ENCODE measurements around the gene MUC3A.
"Not testable (repeated sequence)": the region's sequence is repeated elsewhere in the genome, so short reads cannot be mapped to it uniquely, and the experiment has no call there.

MUC3A gene

GRCh38 chr7:100936167-100936566 lies 13.2 kb upstream of the MUC3A start:
- H3K36me3 ChIP-seq (ENCODE audit: control insufficient read depth in 1 of 2, insufficient read depth in 2 of 2, low read length in 2 of 2); H2BK5ac ChIP-seq (ENCODE audit: low read depth, low read length, poor library complexity); H4K91ac ChIP-seq (ENCODE audit: low read depth, low read length); DNase-seq; H3K4ac ChIP-seq (ENCODE audit: low read depth, low read length); H3K79me2 ChIP-seq (ENCODE audit: control insufficient read depth, insufficient read depth, low read length, poor library complexity); H3K4me2 ChIP-seq (ENCODE audit: low read length); H3K14ac ChIP-seq (ENCODE audit: low read length); H3K9me3 ChIP-seq (ENCODE audit: insufficient read depth, low read depth, low read length); H3K4me3 ChIP-seq (ENCODE audit: low read depth, low read length); H3K9ac ChIP-seq (ENCODE audit: low read length); H2AK5ac ChIP-seq (ENCODE audit: low read length); H4K8ac ChIP-seq (ENCODE audit: low read depth, low read length); H2AFZ ChIP-seq (ENCODE audit: insufficient read depth, low read length, poor library complexity); H3K27me3 ChIP-seq (ENCODE audit: insufficient read depth, low read length); H4K12ac ChIP-seq (ENCODE audit: low read depth, low read length); H3K18ac ChIP-seq (ENCODE audit: low read length); H3K4me1 ChIP-seq (ENCODE audit: control insufficient read depth in 1 of 2, insufficient read depth in 2 of 2, low read length in 2 of 2); H3K27ac ChIP-seq (ENCODE audit: low read depth, low read length); H2BK12ac ChIP-seq (ENCODE audit: low read length); H3K23ac ChIP-seq (ENCODE audit: low read length); H3K79me1 ChIP-seq (ENCODE audit: low read length); H2BK120ac ChIP-seq (ENCODE audit: insufficient read depth, low read length, poor library complexity): not testable (repeated sequence)
- WGBS (ENCODE audit: extremely low coverage, insufficient coverage, insufficient read length), result no CpG with 5 or more reads among the region's 7 CpGs

GRCh38 chr7:100942045-100942774 lies 7.1 kb upstream of the MUC3A start:
- Histone ChIP-seq H3K79me1 (ENCODE audit: low read length) (no peaks in the 10 kb centered on the region), H3K4ac (ENCODE audit: low read depth, low read length) (no peak overlapping the region), H4K91ac (ENCODE audit: low read depth, low read length) (no peak overlapping the region), H4K12ac (ENCODE audit: low read depth, low read length) (no peak overlapping the region), H3K18ac (ENCODE audit: low read length) (no peak overlapping the region), H3K9ac (ENCODE audit: low read length) (no peak overlapping the region), H2BK5ac (ENCODE audit: low read depth, low read length, poor library complexity) (no peak overlapping the region), H2AK5ac (ENCODE audit: low read length) (no peak overlapping the region), H3K36me3 (ENCODE audit: control insufficient read depth in 1 of 2, insufficient read depth in 2 of 2, low read length in 2 of 2) (no peaks in the 10 kb centered on the region), H3K4me3 (ENCODE audit: low read depth, low read length) (no peak overlapping the region), H2AFZ (ENCODE audit: insufficient read depth, low read length, poor library complexity) (no peak overlapping the region), H4K8ac (ENCODE audit: low read depth, low read length) (no peak overlapping the region), H2BK120ac (ENCODE audit: insufficient read depth, low read length, poor library complexity) (no peak overlapping the region), H3K4me2 (ENCODE audit: low read length) (no peak overlapping the region), H3K4me1 (ENCODE audit: control insufficient read depth in 1 of 2, insufficient read depth in 2 of 2, low read length in 2 of 2) (no peaks in the 10 kb centered on the region), H3K14ac (ENCODE audit: low read length) (no peak overlapping the region), H3K23ac (ENCODE audit: low read length) (no peak overlapping the region), H3K79me2 (ENCODE audit: control insufficient read depth, insufficient read depth, low read length, poor library complexity) (no peaks in the 10 kb centered on the region), H3K9me3 (ENCODE audit: insufficient read depth, low read depth, low read length) (no peaks in the 10 kb centered on the region), H3K27ac (ENCODE audit: low read depth, low read length) (no peak overlapping the region), H2BK12ac (ENCODE audit: low read length) (no peak overlapping the region), H3K27me3 (ENCODE audit: insufficient read depth, low read length) (no peaks in the 10 kb centered on the region)
- WGBS (ENCODE audit: extremely low coverage, insufficient coverage, insufficient read length), result no CpG with 5 or more reads among the region's 9 CpGs
- DNase-seq, result no peak

GRCh38 chr7:100943693-100944092 lies 5.6 kb upstream of the MUC3A start:
- no peak overlapping the region for H2AFZ ChIP-seq (ENCODE audit: insufficient read depth, low read length, poor library complexity)
- no peak overlapping the region for H3K14ac ChIP-seq (ENCODE audit: low read length)
- H3K4ac ChIP-seq (ENCODE audit: low read depth, low read length), result no peak overlapping the region
- no peak overlapping the region for H2BK12ac ChIP-seq (ENCODE audit: low read length)
- no peak overlapping the region for H2AK5ac ChIP-seq (ENCODE audit: low read length)
- H3K27me3 ChIP-seq (ENCODE audit: insufficient read depth, low read length), result no peaks in the 10 kb centered on the region
- H3K4me3 ChIP-seq (ENCODE audit: low read depth, low read length), result no peak overlapping the region
- no peak overlapping the region for H4K12ac ChIP-seq (ENCODE audit: low read depth, low read length)
- no CpG with 5 or more reads among the region's 5 CpGs for WGBS (ENCODE audit: extremely low coverage, insufficient coverage, insufficient read length)
- no peaks in the 10 kb centered on the region for H3K9me3 ChIP-seq (ENCODE audit: insufficient read depth, low read depth, low read length)
- H3K4me2 ChIP-seq (ENCODE audit: low read length), result no peak overlapping the region
- no peak overlapping the region for H3K9ac ChIP-seq (ENCODE audit: low read length)
- no peaks in the 10 kb centered on the region for H3K79me1 ChIP-seq (ENCODE audit: low read length)
- H2BK120ac ChIP-seq (ENCODE audit: insufficient read depth, low read length, poor library complexity), result no peak overlapping the region
- H3K36me3 ChIP-seq (ENCODE audit: control insufficient read depth in 1 of 2, insufficient read depth in 2 of 2, low read length in 2 of 2), result no peaks in the 10 kb centered on the region
- no peaks in the 10 kb centered on the region for H3K4me1 ChIP-seq (ENCODE audit: control insufficient read depth in 1 of 2, insufficient read depth in 2 of 2, low read length in 2 of 2)
- no peak overlapping the region for H3K27ac ChIP-seq (ENCODE audit: low read depth, low read length)
- H3K79me2 ChIP-seq (ENCODE audit: control insufficient read depth, insufficient read depth, low read length, poor library complexity), result no peaks in the 10 kb centered on the region
- H2BK5ac ChIP-seq (ENCODE audit: low read depth, low read length, poor library complexity), result no peak overlapping the region
- H3K23ac ChIP-seq (ENCODE audit: low read length), result no peak overlapping the region
- no peak overlapping the region for H3K18ac ChIP-seq (ENCODE audit: low read length)
- H4K91ac ChIP-seq (ENCODE audit: low read depth, low read length), result no peak overlapping the region
- DNase-seq, result no peak
- H4K8ac ChIP-seq (ENCODE audit: low read depth, low read length), result no peak overlapping the region

- Histone ChIP-seq H3K9me3 (ENCODE audit: insufficient read depth, low read depth, low read length) (no peaks in the 10 kb centered on the region), H3K9ac (ENCODE audit: low read length) (no peak overlapping the region), H3K23ac (ENCODE audit: low read length) (no peak overlapping the region), H3K18ac (ENCODE audit: low read length) (no peak overlapping the region), H4K12ac (ENCODE audit: low read depth, low read length) (no peak overlapping the region), H2BK12ac (ENCODE audit: low read length) (no peak overlapping the region), H3K4me1 (ENCODE audit: control insufficient read depth in 1 of 2, insufficient read depth in 2 of 2, low read length in 2 of 2) (no peaks in the 10 kb centered on the region), H3K27ac (ENCODE audit: low read depth, low read length) (no peak overlapping the region), H3K14ac (ENCODE audit: low read length) (no peak overlapping the region), H3K4ac (ENCODE audit: low read depth, low read length) (no peak overlapping the region), H3K4me3 (ENCODE audit: low read depth, low read length) (no peak overlapping the region), H3K27me3 (ENCODE audit: insufficient read depth, low read length) (no peaks in the 10 kb centered on the region), H3K4me2 (ENCODE audit: low read length) (no peak overlapping the region), H3K79me2 (ENCODE audit: control insufficient read depth, insufficient read depth, low read length, poor library complexity) (no peaks in the 10 kb centered on the region), H3K36me3 (ENCODE audit: control insufficient read depth in 1 of 2, insufficient read depth in 2 of 2, low read length in 2 of 2) (no peaks in the 10 kb centered on the region), H2AK5ac (ENCODE audit: low read length) (no peak overlapping the region), H3K79me1 (ENCODE audit: low read length) (no peaks in the 10 kb centered on the region), H4K91ac (ENCODE audit: low read depth, low read length) (no peak overlapping the region), H2BK120ac (ENCODE audit: insufficient read depth, low read length, poor library complexity) (no peak overlapping the region), H4K8ac (ENCODE audit: low read depth, low read length) (no peak overlapping the region), H2AFZ (ENCODE audit: insufficient read depth, low read length, poor library complexity) (no peak overlapping the region), H2BK5ac (ENCODE audit: low read depth, low read length, poor library complexity) (no peak overlapping the region)
- DNase-seq, result no peak
- WGBS (ENCODE audit: extremely low coverage, insufficient coverage, insufficient read length), result no CpG with 5 or more reads among the region's 4 CpGs
Observed at GRCh38 chr7:100944138-100944537, 5.2 kb upstream of the MUC3A start.

Data from trophoblast cell (in vitro differentiated cells and primary cell).